Left ventricle myocardium superior (tissue), 1 donor: ENCODE measurements around the gene ZDHHC5. TPM values are rescaled to one million over a fixed set of nuclear protein-coding genes. Genes with fewer than 3 reads are reported as not detected.

ENCODE experiments used
- ATAC-seq: fragments of 200-7000 bp; cut with Tn5 transposase; one replicate; pipeline ENCODE4 v1.9.1; 2020; ENCODE audit warnings: mild to moderate bottlenecking, moderate library complexity
- DNase-seq: peaks from one replicate; pipeline ENCODE4 v3.0.0-alpha.2; 2020
- intact Hi-C: fragments of 100-400 bp; cut with micrococcal nuclease; formaldehyde crosslinking; loops from one replicate; pipeline ENCODE4 v1.11.0; 2022
- long read RNA-seq: library from polyadenylated mRNA; unstranded; transcript quantifications from one replicate; pipeline ENCODE4 v2.0.0, GENCODE V29; 2021
- total RNA-seq: library from RNA; stranded (reverse); fragmentation: NEBNext Ultra II Directional; extraction: Animal tissue kit (Norgen Biotek cat#: 25700); gene quantifications from one replicate; pipeline ENCODE4 v1.2.1, GENCODE V29; 2021
- donor health status: DM: no; HTN: yes; CAD: no; lungs with severe emphysema.

ZDHHC5 gene
- total RNA-seq, result 47.8 TPM
- long read RNA-seq, full-length matches to known transcripts, result 12 of 73 reads
- long read RNA-seq, partial matches to known transcripts, result 59 of 73 reads
- long read RNA-seq, other reads (novel, unspliced or antisense), result 2 of 73 reads

GRCh38 chr11:57667736-57668433 lies at the start of gene ZDHHC5:
Gene ZDHHC5 (plus strand): TSS chr11:57668114. CDS start chr11:57673091, 4,977 bp downstream.
- peak; percentile 95 for ATAC-seq
- intact Hi-C loops, result loop anchor here (2.0 kb wide), 2 partner anchors 45 to 75 kb away; partner anchors contain the start of genes MED19 and TMX2
- DNase-seq, result peak; percentile 100

- intact Hi-C loops, result no loop called here
- DNase-seq (no peak), ATAC-seq (no peak)
Measured at GRCh38 chr11:57618438-57618837, 49.5 kb upstream of the ZDHHC5 start.

- no peak for DNase-seq
- no peak for ATAC-seq
- intact Hi-C loops, result no loop called here
Measured at GRCh38 chr11:57619331-57619730, 48.6 kb upstream of the ZDHHC5 start.

GRCh38 chr11:57620467-57620866 lies 47.4 kb upstream of the ZDHHC5 start:
- no peak for ATAC-seq
- intact Hi-C loops, result no loop called here
- DNase-seq, result no peak

- intact Hi-C loops, result no loop called here
- DNase-seq, result no peak
- ATAC-seq, result no peak
Measured at GRCh38 chr11:57622263-57622662, 45.7 kb upstream of the ZDHHC5 start.

GRCh38 chr11:57624864-57625263 lies 43.0 kb upstream of the ZDHHC5 start:
- no peak for ATAC-seq

GRCh38 chr11:57626895-57627294 lies 41.0 kb upstream of the ZDHHC5 start:
- ATAC-seq, result no peak
- DNase-seq, result no peak
- intact Hi-C loops, result no loop called here

More at GRCh38 chr11:57624864-57625263, 43.0 kb upstream of the ZDHHC5 start:
- no peak for DNase-seq
- intact Hi-C loops, result no loop called here

- no peak for DNase-seq
- no peak for ATAC-seq
- intact Hi-C loops, result no loop called here
Measured at GRCh38 chr11:57630171-57630570, 37.7 kb upstream of the ZDHHC5 start.

GRCh38 chr11:57632116-57632515 lies 35.8 kb upstream of the ZDHHC5 start:
- intact Hi-C loops, result no loop called here
- DNase-seq (no peak), ATAC-seq (no peak)

- ATAC-seq, result no peak
- intact Hi-C loops, result no loop called here
Measured at GRCh38 chr11:57633394-57634070, 34.4 kb upstream of the ZDHHC5 start.

GRCh38 chr11:57634311-57634710 lies 33.6 kb upstream of the ZDHHC5 start:
- DNase-seq, result no peak
- intact Hi-C loops, result no loop called here
- ATAC-seq, result no peak

More at GRCh38 chr11:57633394-57634070, 34.4 kb upstream of the ZDHHC5 start:
- DNase-seq, result no peak

- DNase-seq, result no peak
- no peak for ATAC-seq
- intact Hi-C loops, result no loop called here
Measured at GRCh38 chr11:57635246-57635645, 32.7 kb upstream of the ZDHHC5 start.

- DNase-seq, result no peak
- intact Hi-C loops, result no loop called here
- ATAC-seq, result peak; percentile 7
Measured at GRCh38 chr11:57637626-57638004, 30.3 kb upstream of the ZDHHC5 start.

GRCh38 chr11:57638005-57638781 lies 29.7 kb upstream of the ZDHHC5 start:
- ATAC-seq (peak; percentile 94), DNase-seq (peak; percentile 72)
- intact Hi-C loops, result no loop called here

GRCh38 chr11:57638811-57639320 lies 29.0 kb upstream of the ZDHHC5 start:
- peak; percentile 9 for ATAC-seq
- intact Hi-C loops, result no loop called here
- no peak for DNase-seq

GRCh38 chr11:57639321-57640067 lies 28.4 kb upstream of the ZDHHC5 start:
- intact Hi-C loops, result loop anchor here (5.0 kb wide), 1 partner anchor 72 kb away; the partner anchor contains the start of gene UBE2L6
- no peak for DNase-seq
- ATAC-seq, result no peak

GRCh38 chr11:57640068-57640800 lies 27.7 kb upstream of the ZDHHC5 start:
- intact Hi-C loops, result loop anchor here (5.0 kb wide), 1 partner anchor 73 kb away; the partner anchor contains the start of gene UBE2L6
- ATAC-seq, result no peak
- no peak for DNase-seq
